Ovary (tissue), 9 donors: Measurements from ENCODE around the gene WDR41. TPM values are rescaled to one million over a fixed set of nuclear protein-coding genes. Genes with fewer than 3 reads are reported as not detected.

ENCODE experiments used
- DNase-seq, 5 donors: peaks; one replicate each; pipeline ENCODE4 v3.0.0-alpha.2; 2019 to 2020
- H3K27ac ChIP-seq, 2 donors: fragments of 200-600 bp; one replicate each; pipeline versions ENCODE4 v1.5.1 to v1.8.0; 2019 to 2022
- H3K27me3 ChIP-seq: fragments of 200-600 bp; one replicate; pipeline ENCODE4 v1.8.0; 2022
- H3K36me3 ChIP-seq: fragments of 200-600 bp; sonication (generic); one replicate; pipeline ENCODE4 v1.5.1; 2019
- H3K4me1 ChIP-seq: one replicate; pipeline ENCODE4 v1.8.1; 2013; ENCODE audit warnings: mild to moderate bottlenecking, moderate library complexity; ENCODE audit not compliant: insufficient read depth
- H3K4me3 ChIP-seq: fragments of 200-600 bp; sonication (generic); one replicate; pipeline ENCODE4 v1.5.1; 2017
- H3K9me3 ChIP-seq, 2 donors: fragments of 200-600 bp in 1 of 2; sonication (generic) in 1 of 2; one replicate each; pipeline versions ENCODE4 v1.5.1 to v1.8.1; 2013 to 2019; ENCODE audit warnings: mild to moderate bottlenecking in 1 of 2, moderate library complexity in 1 of 2
- EP300 ChIP-seq: sonication (generic); formaldehyde crosslinking; IDR thresholded peaks from one replicate; pipeline ENCODE4 v1.6.1; 2017; ENCODE audit warnings: antibody characterized with exemption
- POLR2A ChIP-seq: fragments of 450-650 bp; IDR thresholded peaks from one replicate; pipeline ENCODE4 v1.6.1; 2017; ENCODE audit warnings: antibody characterized with exemption, mild to moderate bottlenecking, moderate library complexity
- WGBS, 3 donors: extraction: QIAGEN DNeasy Blood & Tissue Kit in 1 of 3; methylation state at CpG; one replicate each; pipeline versions ENCODE4 v1.1.5 to v1.1.7; 2013 to 2017; 5-methylcytosine and 5-hydroxymethylcytosine counted together
- intact Hi-C, 4 donors: fragments of 100-400 bp; cut with DNase I; formaldehyde crosslinking; loops; one replicate each; pipeline versions ENCODE4 v1.11.0 to v1.15.1; 2022 to 2023
- polyA plus RNA-seq, 2 donors: library from polyadenylated mRNA; stranded (reverse); fragments of 200-250 nt in 1 of 2; fragments of 350-450 nt in 1 of 2; fragmentation: Illumina TruSeq in 1 of 2; extraction: RNeasy Lipid Tissue Mini Kit (QIAGEN cat#74804) in 1 of 2; gene quantifications; one replicate each; pipeline ENCODE4 v1.2.3, GENCODE V29; 2013 to 2014
- total RNA-seq, 7 donors: library from RNA; depleted of rRNA in 2 of 7; stranded (reverse); fragments of >200 nt in 2 of 7; fragmentation: NEBNext Ultra II Directional in 3 of 7; extraction: Animal tissue kit (Norgen Biotek cat#: 25700) in 3 of 7; gene quantifications; one replicate each; pipeline versions ENCODE4 v1.1.0 to v1.2.4, GENCODE V29; 2016 to 2023
- TF ChIP-seq, protein P1 (sequence below), 3 donors: fragments of 450-650 bp in 2 of 3; fragments of 200-600 bp in 1 of 3; IDR thresholded peaks; one replicate each; pipeline versions ENCODE4 v1.5.1 to v1.8.0; 2016 to 2022; ENCODE audit warnings: antibody characterized with exemption in 3 of 3, mild to moderate bottlenecking in 1 of 3
- donor health status: DM: no; HTN: no; CAD: no; lungs with moderate emphysema.
- donor health status: DM: no; HTN: no; CAD: no.
- donor health status: Bipolar disorder and iron deficiency.
- donor health status: DM: yes; HTN: yes; CAD: no.
- donor health status: DM: no; HTN: no; CAD: no.
- donor health status: DM: yes; HTN: yes; CAD: no.

Gene WDR41
- total and polyA plus RNA-seq, 9 donors, result 7.5 to 45.4 (median 31.9) TPM

DNA sequence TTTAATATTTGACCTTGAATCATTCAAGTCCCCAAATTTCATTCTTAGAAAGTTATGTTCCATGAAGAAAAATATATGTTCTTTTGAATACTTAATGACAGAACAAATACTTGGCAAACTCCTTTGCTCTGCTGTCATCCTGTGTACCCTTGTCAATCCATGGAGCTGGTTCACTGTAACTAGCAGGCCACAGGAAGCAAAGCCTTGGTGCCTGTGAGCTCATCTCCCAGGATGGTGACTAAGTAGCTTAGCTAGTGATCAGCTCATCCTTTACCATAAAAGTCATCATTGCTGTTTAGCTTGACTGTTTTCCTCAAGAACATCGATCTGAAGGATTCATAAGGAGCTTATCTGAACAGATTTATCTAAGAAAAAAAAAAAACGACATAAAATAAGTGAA, 65.4 kb downstream of the WDR41 start:
- H3K4me1 ChIP-seq, result no peaks in the 10 kb centered on the region
- no peaks in the 10 kb centered on the region for H3K27me3 ChIP-seq
- no peak overlapping the region for H3K27ac ChIP-seq
- WGBS, 3 donors, result 48 to 54% (median 51%) methylated on average over 2 of the region's 2 CpGs
- intact Hi-C loops, result no loop called here
- no peaks in the 10 kb centered on the region for H3K36me3 ChIP-seq
- DNase-seq, result no peak
- TF ChIP-seq, protein P1, sequence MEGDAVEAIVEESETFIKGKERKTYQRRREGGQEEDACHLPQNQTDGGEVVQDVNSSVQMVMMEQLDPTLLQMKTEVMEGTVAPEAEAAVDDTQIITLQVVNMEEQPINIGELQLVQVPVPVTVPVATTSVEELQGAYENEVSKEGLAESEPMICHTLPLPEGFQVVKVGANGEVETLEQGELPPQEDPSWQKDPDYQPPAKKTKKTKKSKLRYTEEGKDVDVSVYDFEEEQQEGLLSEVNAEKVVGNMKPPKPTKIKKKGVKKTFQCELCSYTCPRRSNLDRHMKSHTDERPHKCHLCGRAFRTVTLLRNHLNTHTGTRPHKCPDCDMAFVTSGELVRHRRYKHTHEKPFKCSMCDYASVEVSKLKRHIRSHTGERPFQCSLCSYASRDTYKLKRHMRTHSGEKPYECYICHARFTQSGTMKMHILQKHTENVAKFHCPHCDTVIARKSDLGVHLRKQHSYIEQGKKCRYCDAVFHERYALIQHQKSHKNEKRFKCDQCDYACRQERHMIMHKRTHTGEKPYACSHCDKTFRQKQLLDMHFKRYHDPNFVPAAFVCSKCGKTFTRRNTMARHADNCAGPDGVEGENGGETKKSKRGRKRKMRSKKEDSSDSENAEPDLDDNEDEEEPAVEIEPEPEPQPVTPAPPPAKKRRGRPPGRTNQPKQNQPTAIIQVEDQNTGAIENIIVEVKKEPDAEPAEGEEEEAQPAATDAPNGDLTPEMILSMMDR (IDR thresholded peaks at IDR 0.05), result no peak
- TF ChIP-seq EP300 (no peak), POLR2A (no peak)
- no peak overlapping the region for H3K4me3 ChIP-seq
- H3K9me3 ChIP-seq, result no peaks in the 10 kb centered on the region

DNA sequence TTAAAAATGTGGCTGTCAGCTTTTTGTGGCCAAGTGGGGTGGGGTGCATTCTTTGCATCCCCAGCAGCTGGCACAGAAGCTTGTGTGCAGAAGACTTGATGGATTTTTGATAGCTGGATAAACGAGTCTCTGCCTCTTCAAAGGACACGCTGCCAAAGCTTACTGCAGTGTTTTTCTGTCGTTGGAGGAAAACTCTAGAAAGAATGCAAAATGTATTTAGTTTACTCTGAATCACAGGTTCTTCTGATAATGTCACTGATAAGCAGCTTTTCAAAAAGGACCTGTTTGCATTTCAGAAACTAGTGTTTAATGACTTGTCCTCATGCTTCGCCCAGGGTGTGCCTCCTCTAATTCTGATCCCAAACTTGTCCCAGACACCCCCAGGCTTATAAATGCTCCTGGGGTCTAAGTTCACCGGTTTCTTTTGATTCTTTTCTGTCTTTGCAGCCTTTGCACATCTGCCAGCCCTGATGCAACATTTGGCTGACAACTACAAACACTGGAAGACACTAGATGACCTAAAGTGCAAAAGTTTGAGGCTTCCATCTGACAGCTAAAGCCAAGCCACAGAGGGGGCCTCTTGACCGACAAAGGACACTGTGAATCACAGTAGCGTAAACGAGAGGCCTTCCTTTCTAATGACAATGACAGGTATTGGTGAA, 66.0 kb downstream of the WDR41 start:
- Histone ChIP-seq H3K4me3 (no peak overlapping the region), H3K9me3 (no peaks in the 10 kb centered on the region), H3K27ac (no peak overlapping the region), H3K36me3 (no peaks in the 10 kb centered on the region), H3K27me3 (no peaks in the 10 kb centered on the region), H3K4me1 (no peaks in the 10 kb centered on the region)
- DNase-seq, result no peak
- 52 to 61% (median 57%) methylated on average over 8 of the region's 8 CpGs for WGBS, 3 donors
- intact Hi-C loops, result no loop called here
- TF ChIP-seq EP300, result no peak
- TF ChIP-seq, protein P1 (IDR thresholded peaks at IDR 0.05), result no peak
- TF ChIP-seq POLR2A, result no peak

DNA sequence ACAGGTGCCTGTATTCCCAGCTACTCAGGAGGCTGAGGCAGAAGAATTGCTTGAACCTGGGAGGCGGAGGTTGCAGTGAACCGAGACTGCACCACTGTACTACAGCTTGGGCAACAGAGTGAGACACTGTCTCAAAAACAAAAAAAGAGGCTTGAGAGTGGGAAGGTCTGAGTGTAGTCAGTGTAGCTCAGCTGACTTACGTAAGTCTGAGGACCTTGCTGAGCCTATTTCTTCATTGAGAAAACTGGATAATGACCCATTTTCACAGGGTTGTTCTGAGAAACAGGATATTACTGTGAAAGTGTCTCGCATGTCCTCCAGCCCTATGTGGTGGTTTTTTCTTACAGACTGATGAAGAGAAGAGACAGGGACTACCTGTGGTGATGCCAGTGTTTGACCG, 66.7 kb downstream of the WDR41 start:
- H3K9me3 ChIP-seq, result no peaks in the 10 kb centered on the region
- intact Hi-C loops, result no loop called here
- H3K27me3 ChIP-seq, result no peaks in the 10 kb centered on the region
- DNase-seq, result no peak
- H3K4me3 ChIP-seq, result no peak overlapping the region
- H3K27ac ChIP-seq, result no peak overlapping the region
- H3K36me3 ChIP-seq, result no peaks in the 10 kb centered on the region
- TF ChIP-seq EP300 (no peak), POLR2A (no peak)
- TF ChIP-seq, protein P1 (IDR thresholded peaks at IDR 0.05), result no peak
- no peaks in the 10 kb centered on the region for H3K4me1 ChIP-seq
- 96 to 97% (median 96%) methylated on average over 5 of the region's 5 CpGs for WGBS, 3 donors

DNA sequence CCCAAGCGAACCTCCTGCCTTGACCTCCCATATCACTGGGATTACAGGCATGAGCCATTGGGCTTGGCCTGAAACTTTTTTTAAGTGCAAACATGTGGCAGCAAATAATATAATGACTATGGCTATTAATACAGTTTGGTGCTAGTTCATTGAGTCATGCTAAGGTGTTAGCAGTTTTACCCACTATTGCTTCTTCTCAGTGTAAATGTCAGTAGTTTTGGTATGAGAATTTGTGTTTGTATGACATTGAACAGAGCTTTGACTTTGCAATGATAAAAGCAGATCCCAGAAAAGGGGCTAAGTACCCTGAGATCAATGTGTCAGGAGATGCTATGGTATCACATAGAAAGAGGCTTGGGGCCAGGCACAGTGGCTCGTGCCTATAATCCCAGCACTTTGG, 67.2 kb downstream of the WDR41 start:
- Histone ChIP-seq H3K4me3 (no peak overlapping the region), H3K27me3 (no peaks in the 10 kb centered on the region), H3K9me3 (no peaks in the 10 kb centered on the region), H3K4me1 (no peaks in the 10 kb centered on the region), H3K27ac (no peak overlapping the region), H3K36me3 (no peaks in the 10 kb centered on the region)
- no peak for DNase-seq
- TF ChIP-seq POLR2A (no peak), EP300 (no peak)
- TF ChIP-seq, protein P1 (IDR thresholded peaks at IDR 0.05), result no peak
- 74 to 85% (median 81%) methylated on average over 2 of the region's 2 CpGs for WGBS, 3 donors
- intact Hi-C loops, result no loop called here
